Measurements from ENCODE around the gene EFNB3. TPM values are rescaled to one million over a fixed set of nuclear protein-coding genes. Genes with fewer than 3 reads are reported as not detected.
A peak's percentile ranks its signal among the peaks of the same experiment; 100 is the strongest.

Gene EFNB3
- polyA plus RNA-seq, 1 of the 3 experiments (the other 2 are of a cell fraction) = 26.1 TPM

GRCh38 chr17:7687908-7688807, 16.8 kb upstream of the EFNB3 start, which contains the start of gene WRAP53 (continued):
- no peak for TF ChIP-seq USF2 (IDR thresholded peaks at IDR 0.05; ENCODE audit: borderline replicate concordance, low read depth, low read length)
- peak; percentile 78; the same call in 1 of the 2 replicates for TF ChIP-seq SIN3A (IDR thresholded peaks at IDR 0.05; ENCODE audit: borderline replicate concordance, low read depth, low read length)
- peak; percentile 69 for TF ChIP-seq GABPA (IDR thresholded peaks at IDR 0.05; ENCODE audit: low read depth)
- TF ChIP-seq, protein P1, sequence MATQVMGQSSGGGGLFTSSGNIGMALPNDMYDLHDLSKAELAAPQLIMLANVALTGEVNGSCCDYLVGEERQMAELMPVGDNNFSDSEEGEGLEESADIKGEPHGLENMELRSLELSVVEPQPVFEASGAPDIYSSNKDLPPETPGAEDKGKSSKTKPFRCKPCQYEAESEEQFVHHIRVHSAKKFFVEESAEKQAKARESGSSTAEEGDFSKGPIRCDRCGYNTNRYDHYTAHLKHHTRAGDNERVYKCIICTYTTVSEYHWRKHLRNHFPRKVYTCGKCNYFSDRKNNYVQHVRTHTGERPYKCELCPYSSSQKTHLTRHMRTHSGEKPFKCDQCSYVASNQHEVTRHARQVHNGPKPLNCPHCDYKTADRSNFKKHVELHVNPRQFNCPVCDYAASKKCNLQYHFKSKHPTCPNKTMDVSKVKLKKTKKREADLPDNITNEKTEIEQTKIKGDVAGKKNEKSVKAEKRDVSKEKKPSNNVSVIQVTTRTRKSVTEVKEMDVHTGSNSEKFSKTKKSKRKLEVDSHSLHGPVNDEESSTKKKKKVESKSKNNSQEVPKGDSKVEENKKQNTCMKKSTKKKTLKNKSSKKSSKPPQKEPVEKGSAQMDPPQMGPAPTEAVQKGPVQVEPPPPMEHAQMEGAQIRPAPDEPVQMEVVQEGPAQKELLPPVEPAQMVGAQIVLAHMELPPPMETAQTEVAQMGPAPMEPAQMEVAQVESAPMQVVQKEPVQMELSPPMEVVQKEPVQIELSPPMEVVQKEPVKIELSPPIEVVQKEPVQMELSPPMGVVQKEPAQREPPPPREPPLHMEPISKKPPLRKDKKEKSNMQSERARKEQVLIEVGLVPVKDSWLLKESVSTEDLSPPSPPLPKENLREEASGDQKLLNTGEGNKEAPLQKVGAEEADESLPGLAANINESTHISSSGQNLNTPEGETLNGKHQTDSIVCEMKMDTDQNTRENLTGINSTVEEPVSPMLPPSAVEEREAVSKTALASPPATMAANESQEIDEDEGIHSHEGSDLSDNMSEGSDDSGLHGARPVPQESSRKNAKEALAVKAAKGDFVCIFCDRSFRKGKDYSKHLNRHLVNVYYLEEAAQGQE (IDR thresholded peaks at IDR 0.05; ENCODE audit: low read depth, low read length) = no peak; the same call in 1 of the 2 replicates
- TF ChIP-seq SMC3 (IDR thresholded peaks at IDR 0.05; ENCODE audit: low read depth, low read length) = peak; percentile 77
- TF ChIP-seq ZBTB33 (IDR thresholded peaks at IDR 0.05; ENCODE audit: borderline replicate concordance, low read depth) = peak; percentile 97
- TF ChIP-seq GATA2 (CRISPR knock-in tag; IDR thresholded peaks at IDR 0.05) = no peak
- peak; percentile 40; the same call in 1 of the 2 replicates for TF ChIP-seq TAF1 (IDR thresholded peaks at IDR 0.05; ENCODE audit: borderline replicate concordance, low read depth, low read length)
- TF ChIP-seq POLR2AphosphoS5 (IDR thresholded peaks at IDR 0.05; ENCODE audit: low read depth, low read length) = peak; percentile 79
- peak; percentile 35; the same call in 1 of the 2 replicates for TF ChIP-seq RCOR1 (IDR thresholded peaks at IDR 0.05; ENCODE audit: low read length)
- peak; percentile 81 for TF ChIP-seq ELF1 (IDR thresholded peaks at IDR 0.05)
- TF ChIP-seq, protein P2, sequence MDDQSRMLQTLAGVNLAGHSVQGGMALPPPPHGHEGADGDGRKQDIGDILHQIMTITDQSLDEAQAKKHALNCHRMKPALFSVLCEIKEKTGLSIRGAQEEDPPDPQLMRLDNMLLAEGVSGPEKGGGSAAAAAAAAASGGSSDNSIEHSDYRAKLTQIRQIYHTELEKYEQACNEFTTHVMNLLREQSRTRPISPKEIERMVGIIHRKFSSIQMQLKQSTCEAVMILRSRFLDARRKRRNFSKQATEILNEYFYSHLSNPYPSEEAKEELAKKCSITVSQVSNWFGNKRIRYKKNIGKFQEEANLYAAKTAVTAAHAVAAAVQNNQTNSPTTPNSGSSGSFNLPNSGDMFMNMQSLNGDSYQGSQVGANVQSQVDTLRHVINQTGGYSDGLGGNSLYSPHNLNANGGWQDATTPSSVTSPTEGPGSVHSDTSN (IDR thresholded peaks at IDR 0.05) = 0 out of 2 replicates have a peak, but pooled peaks have one; percentile 9
- TF ChIP-seq FOSL2 (IDR thresholded peaks at IDR 0.05; ENCODE audit: borderline replicate concordance, low read depth) = no peak; the same call in 1 of the 2 replicates
- peak; percentile 42; the same call in 1 of the 2 replicates for TF ChIP-seq TCF12 (IDR thresholded peaks at IDR 0.05)

All from SK-N-SH (cell line).